Ectodermal cell (in vitro differentiated cells): ENCODE results near the gene TRPC4AP.

Experiments
- H3K27ac ChIP-seq: 2 replicates; pipeline ENCODE4 v1.7.0; 2013; ENCODE audit warnings: mild to moderate bottlenecking, low read depth, low read length; ENCODE audit not compliant: insufficient read depth, poor library complexity, severe bottlenecking
- H3K27me3 ChIP-seq: 2 replicates; pipeline ENCODE4 v1.7.0; 2013; ENCODE audit warnings: mild to moderate bottlenecking, low read length; ENCODE audit not compliant: insufficient read depth, control insufficient read depth, poor library complexity, severe bottlenecking
- H3K36me3 ChIP-seq: one replicate; pipeline ENCODE4 v1.7.0; 2013; ENCODE audit warnings: low read length; ENCODE audit not compliant: control insufficient read depth, insufficient read depth
- H3K4me1 ChIP-seq: one replicate; pipeline ENCODE4 v1.7.0; 2013; ENCODE audit warnings: low read length; ENCODE audit not compliant: control insufficient read depth, insufficient read depth
- H3K4me3 ChIP-seq: 2 replicates; pipeline ENCODE4 v1.7.0; 2013; ENCODE audit warnings: low read depth, low read length, control low read depth; ENCODE audit not compliant: insufficient read depth
- H3K9me3 ChIP-seq: 2 replicates; pipeline ENCODE4 v1.7.0; 2013; ENCODE audit warnings: mild to moderate bottlenecking, low read length, moderate library complexity; ENCODE audit not compliant: control insufficient read depth
- WGBS, 2 experiments: methylation state at CpG; one replicate each; pipeline ENCODE4 v1.1.7; 2013; ENCODE audit warnings: missing lambda C conversion rate in 2 of 2; 5-methylcytosine and 5-hydroxymethylcytosine counted together

Gene TRPC4AP

GRCh38 chr20:34996243-34997028 lies 96.2 kb downstream of the TRPC4AP start:
- Histone ChIP-seq H3K4me3 (no peak overlapping the region), H3K27me3 (no peaks in the 10 kb centered on the region), H3K9me3 (no peaks in the 10 kb centered on the region), H3K36me3 (peaks cover 16% of the 10 kb centered on the region), H3K4me1 (no peaks in the 10 kb centered on the region), H3K27ac (no peak overlapping the region)
- 96% methylated on average over 26 of the region's 26 CpGs for WGBS, 2 experiments

GRCh38 chr20:34995696-34996095 lies 96.9 kb downstream of the TRPC4AP start:
- Histone ChIP-seq H3K4me3 (no peak overlapping the region), H3K4me1 (no peaks in the 10 kb centered on the region), H3K27ac (no peak overlapping the region), H3K9me3 (no peaks in the 10 kb centered on the region), H3K36me3 (peaks cover 13% of the 10 kb centered on the region), H3K27me3 (no peaks in the 10 kb centered on the region)
- WGBS, 2 experiments: 89 to 90% methylated on average over 7 of the region's 7 CpGs

- Histone ChIP-seq H3K4me3 (no peak overlapping the region), H3K36me3 (peaks cover 8% of the 10 kb centered on the region), H3K27me3 (no peaks in the 10 kb centered on the region), H3K9me3 (no peaks in the 10 kb centered on the region), H3K4me1 (no peaks in the 10 kb centered on the region), H3K27ac (no peak overlapping the region)
- 95 to 96% methylated on average over 14 of the region's 14 CpGs for WGBS, 2 experiments
Observed at GRCh38 chr20:34995192-34995591, 97.4 kb downstream of the TRPC4AP start.

GRCh38 chr20:34994509-34995131 lies 98.0 kb downstream of the TRPC4AP start:
- Histone ChIP-seq H3K27me3 (no peaks in the 10 kb centered on the region), H3K4me3 (no peak overlapping the region), H3K36me3 (peaks cover 5% of the 10 kb centered on the region), H3K4me1 (no peaks in the 10 kb centered on the region), H3K9me3 (no peaks in the 10 kb centered on the region), H3K27ac (no peak overlapping the region)
- 86 to 87% methylated on average over 14 of the region's 14 CpGs for WGBS, 2 experiments

GRCh38 chr20:34993941-34994508 lies 98.6 kb downstream of the TRPC4AP start:
- no peaks in the 10 kb centered on the region for H3K9me3 ChIP-seq
- H3K4me3 ChIP-seq: no peak overlapping the region
- no peaks in the 10 kb centered on the region for H3K27me3 ChIP-seq
- H3K27ac ChIP-seq: no peak overlapping the region
- H3K36me3 ChIP-seq: peaks cover 5% of the 10 kb centered on the region
- WGBS, 2 experiments: 94 to 95% methylated on average over 22 of the region's 22 CpGs
- no peaks in the 10 kb centered on the region for H3K4me1 ChIP-seq

GRCh38 chr20:34992751-34993417 lies 99.7 kb downstream of the TRPC4AP start:
- H3K27ac ChIP-seq: no peak overlapping the region
- H3K36me3 ChIP-seq: peaks cover 5% of the 10 kb centered on the region
- WGBS, 2 experiments: 94 to 95% methylated on average over 20 of the region's 20 CpGs
- no peak overlapping the region for H3K4me3 ChIP-seq
- H3K9me3 ChIP-seq: no peaks in the 10 kb centered on the region
- no peaks in the 10 kb centered on the region for H3K4me1 ChIP-seq
- H3K27me3 ChIP-seq: no peaks in the 10 kb centered on the region

- H3K4me3 ChIP-seq: no peak overlapping the region
- H3K27me3 ChIP-seq: no peaks in the 10 kb centered on the region
- WGBS, 2 experiments: 91 to 93% methylated on average over 18 of the region's 18 CpGs
- peaks cover 3% of the 10 kb centered on the region for H3K4me1 ChIP-seq
- H3K27ac ChIP-seq: no peak overlapping the region
- H3K36me3 ChIP-seq: peaks cover 5% of the 10 kb centered on the region
- H3K9me3 ChIP-seq: no peaks in the 10 kb centered on the region
Observed at GRCh38 chr20:34990661-34991214, 101.9 kb downstream of the TRPC4AP start.

GRCh38 chr20:34990231-34990630 lies 102.4 kb downstream of the TRPC4AP start:
- Histone ChIP-seq H3K27me3 (no peaks in the 10 kb centered on the region), H3K9me3 (no peaks in the 10 kb centered on the region), H3K36me3 (peaks cover 5% of the 10 kb centered on the region), H3K4me1 (peaks cover 3% of the 10 kb centered on the region), H3K4me3 (no peak overlapping the region), H3K27ac (no peak overlapping the region)
- 91 to 92% methylated on average over 11 of the region's 11 CpGs for WGBS, 2 experiments

GRCh38 chr20:34989670-34990069 lies 102.9 kb downstream of the TRPC4AP start:
- no peaks in the 10 kb centered on the region for H3K27me3 ChIP-seq
- H3K4me3 ChIP-seq: no peak overlapping the region
- peaks cover 5% of the 10 kb centered on the region for H3K36me3 ChIP-seq
- peaks cover 9% of the 10 kb centered on the region for H3K4me1 ChIP-seq
- H3K9me3 ChIP-seq: no peaks in the 10 kb centered on the region
- WGBS, 2 experiments: 95 to 96% methylated on average over 14 of the region's 14 CpGs
- no peak overlapping the region for H3K27ac ChIP-seq

- no peaks in the 10 kb centered on the region for H3K9me3 ChIP-seq
- H3K27me3 ChIP-seq: peaks cover 1% of the 10 kb centered on the region
- H3K36me3 ChIP-seq: peaks cover 5% of the 10 kb centered on the region
- H3K4me3 ChIP-seq: no peak overlapping the region
- H3K27ac ChIP-seq: no peak overlapping the region
- 95% methylated on average over 4 of the region's 4 CpGs for WGBS, 2 experiments
- H3K4me1 ChIP-seq: peaks cover 14% of the 10 kb centered on the region
Observed at GRCh38 chr20:34989118-34989517, 103.5 kb downstream of the TRPC4AP start.
